Thyroid gland (tissue), 4 donors: Measurements from ENCODE around the gene GPR3. TPM values are rescaled to one million over a fixed set of nuclear protein-coding genes. Genes with fewer than 3 reads are reported as not detected.

Source experiments
- DNase-seq, 2 donors: peaks; one replicate each; pipeline ENCODE4 v3.0.0-alpha.2; 2019
- H3K27ac ChIP-seq, 3 donors: fragments of 200-600 bp; sonication (generic); 1 replicate in 2 of 3; 2 replicates in 1 of 3; pipeline ENCODE4 v1.5.1; 2016 to 2019; ENCODE audit warnings: mild to moderate bottlenecking in 1 of 3, moderate library complexity in 1 of 3
- H3K27me3 ChIP-seq: fragments of 200-600 bp; sonication (generic); one replicate; pipeline ENCODE4 v1.5.1; 2019
- H3K36me3 ChIP-seq, 2 donors: fragments of 200-600 bp; sonication (generic); one replicate each; pipeline ENCODE4 v1.5.1; 2016 to 2019
- H3K4me1 ChIP-seq, 2 donors: fragments of 200-600 bp; sonication (generic); one replicate each; pipeline ENCODE4 v1.5.1; 2017 to 2019
- H3K4me3 ChIP-seq, 3 donors: fragments of 200-600 bp; sonication (generic); replicated peaks in 1 of 3; 1 replicate in 2 of 3; 2 replicates in 1 of 3; pipeline ENCODE4 v1.5.1; 2016; ENCODE audit warnings: mild to moderate bottlenecking in 1 of 3
- H3K9me3 ChIP-seq: fragments of 200-600 bp; sonication (generic); one replicate; pipeline ENCODE4 v1.5.1; 2017
- POLR2A ChIP-seq, 2 donors: fragments of 450-650 bp; IDR thresholded peaks; one replicate each; pipeline ENCODE4 v1.6.1; 2017; ENCODE audit warnings: antibody characterized with exemption in 2 of 2, mild to moderate bottlenecking in 2 of 2, moderate library complexity in 1 of 2
- WGBS, 2 donors: methylation state at CpG; one replicate each; pipeline ENCODE4 v1.1.5; 2017; 5-methylcytosine and 5-hydroxymethylcytosine counted together
- intact Hi-C: fragments of 100-400 bp; cut with DNase I; formaldehyde crosslinking; loops from one replicate; pipeline ENCODE4 v1.15.1; 2023
- total RNA-seq, 4 donors: library from RNA; depleted of rRNA; stranded (reverse); fragments of >200 nt; gene quantifications; one replicate each; pipeline ENCODE4 v1.2.3, GENCODE V29; 2016
- TF ChIP-seq, protein P1 (sequence below), 6 experiments: fragments of 200-600 bp in 3 of 6; fragments of 450-650 bp in 3 of 6; sonication (generic) in 3 of 6; IDR thresholded peaks; one replicate each; pipeline ENCODE4 v1.5.1; 2016 to 2019; ENCODE audit warnings: antibody characterized with exemption in 6 of 6, mild to moderate bottlenecking in 2 of 6, inconsistent platforms in 1 of 6, moderate library complexity in 1 of 6

Gene GPR3
- total RNA-seq, 4 donors from 2014 or later = 0.11 to 2.1 (median 0.60) TPM

GRCh38 chr1:27398405-27399149, 6.2 kb downstream of the GPR3 start:
- Histone ChIP-seq H3K27me3 (no peaks in the 10 kb centered on the region), H3K36me3 (no peaks in the 10 kb centered on the region), H3K4me1 (peaks cover 23 to 26% of the 10 kb centered on the region in 2 donors), H3K9me3 (no peaks in the 10 kb centered on the region), H3K4me3 (no peak overlapping the region), H3K27ac (no peak overlapping the region)
- 75 to 82% methylated on average over 1 to 3 of the region's 4 CpGs for WGBS, 2 donors
- TF ChIP-seq, protein P1, sequence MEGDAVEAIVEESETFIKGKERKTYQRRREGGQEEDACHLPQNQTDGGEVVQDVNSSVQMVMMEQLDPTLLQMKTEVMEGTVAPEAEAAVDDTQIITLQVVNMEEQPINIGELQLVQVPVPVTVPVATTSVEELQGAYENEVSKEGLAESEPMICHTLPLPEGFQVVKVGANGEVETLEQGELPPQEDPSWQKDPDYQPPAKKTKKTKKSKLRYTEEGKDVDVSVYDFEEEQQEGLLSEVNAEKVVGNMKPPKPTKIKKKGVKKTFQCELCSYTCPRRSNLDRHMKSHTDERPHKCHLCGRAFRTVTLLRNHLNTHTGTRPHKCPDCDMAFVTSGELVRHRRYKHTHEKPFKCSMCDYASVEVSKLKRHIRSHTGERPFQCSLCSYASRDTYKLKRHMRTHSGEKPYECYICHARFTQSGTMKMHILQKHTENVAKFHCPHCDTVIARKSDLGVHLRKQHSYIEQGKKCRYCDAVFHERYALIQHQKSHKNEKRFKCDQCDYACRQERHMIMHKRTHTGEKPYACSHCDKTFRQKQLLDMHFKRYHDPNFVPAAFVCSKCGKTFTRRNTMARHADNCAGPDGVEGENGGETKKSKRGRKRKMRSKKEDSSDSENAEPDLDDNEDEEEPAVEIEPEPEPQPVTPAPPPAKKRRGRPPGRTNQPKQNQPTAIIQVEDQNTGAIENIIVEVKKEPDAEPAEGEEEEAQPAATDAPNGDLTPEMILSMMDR (IDR thresholded peaks at IDR 0.05) = no peak
- no peak for TF ChIP-seq POLR2A (IDR thresholded peaks at IDR 0.05)
- intact Hi-C loops = loop anchor here (10.0 kb wide), 1 partner anchor 294 kb away; no protein-coding TSS in a partner anchor
- no peak for DNase-seq

DNA sequence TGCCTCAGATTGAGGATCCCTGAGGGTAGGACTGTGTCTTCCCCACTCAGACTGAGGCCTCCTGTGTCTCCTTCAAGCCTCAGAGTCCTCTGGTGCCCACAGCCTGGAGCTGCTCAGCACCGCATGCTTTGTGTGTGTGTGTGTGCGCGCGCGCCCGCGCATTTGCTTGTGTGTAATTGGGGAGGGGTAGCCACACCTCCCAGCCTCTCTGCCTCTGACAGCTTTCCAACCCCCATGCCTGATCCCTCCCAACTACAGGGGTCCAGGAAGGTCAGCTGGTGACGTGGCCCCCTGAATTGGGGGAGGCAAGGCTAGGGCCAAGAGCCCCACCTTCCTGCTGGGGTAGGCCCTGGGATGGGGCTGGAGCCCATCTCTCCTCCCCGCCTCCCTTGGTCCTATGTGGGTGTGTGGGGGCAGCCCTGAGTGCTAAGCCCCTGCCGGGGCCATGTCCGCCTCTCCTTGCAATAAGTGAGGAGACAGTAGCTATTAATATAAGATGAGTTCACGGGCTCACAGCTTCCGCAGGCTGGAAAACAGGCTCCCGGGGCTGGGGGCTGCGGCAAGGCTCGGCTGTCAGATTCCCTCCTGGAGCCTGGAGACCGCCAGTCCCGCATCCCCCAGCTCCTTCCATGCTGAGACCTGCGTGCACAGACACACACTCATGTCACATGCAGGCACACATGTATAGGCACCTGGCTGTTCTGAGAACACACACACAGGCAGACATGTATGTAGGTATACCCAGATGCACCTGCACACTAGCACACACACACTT, 7.0 kb downstream of the GPR3 start:
- DNase-seq = no peak
- no peak overlapping the region for H3K27ac ChIP-seq
- H3K4me1 ChIP-seq = peaks cover 25 to 33% of the 10 kb centered on the region in 2 donors
- no peaks in the 10 kb centered on the region for H3K36me3 ChIP-seq
- no peaks in the 10 kb centered on the region for H3K9me3 ChIP-seq
- no peak overlapping the region for H3K4me3 ChIP-seq
- no peak for TF ChIP-seq POLR2A (IDR thresholded peaks at IDR 0.05)
- TF ChIP-seq, protein P1 (IDR thresholded peaks at IDR 0.05) = no peak
- H3K27me3 ChIP-seq = no peaks in the 10 kb centered on the region
- intact Hi-C loops = loop anchor here (5.0 to 10.0 kb wide), 3 partner anchors 208 to 295 kb away; no protein-coding TSS in a partner anchor
- whole genome bisulfite sequencing, 2 donors = 56 to 65% methylated on average over 10 to 19 of the region's 19 CpGs

- no peaks in the 10 kb centered on the region for H3K36me3 ChIP-seq
- H3K27ac ChIP-seq = no peak overlapping the region
- no peak for DNase-seq
- no peaks in the 10 kb centered on the region for H3K9me3 ChIP-seq
- no peaks in the 10 kb centered on the region for H3K27me3 ChIP-seq
- H3K4me3 ChIP-seq = no peak overlapping the region
- WGBS, 2 donors = 44 to 50% methylated on average over 11 to 13 of the region's 13 CpGs
- H3K4me1 ChIP-seq = peaks cover 20 to 37% of the 10 kb centered on the region in 2 donors
- intact Hi-C loops = loop anchor here (5.0 kb wide), 2 partner anchors 207 to 262 kb away; no protein-coding TSS in a partner anchor
- no peak for TF ChIP-seq POLR2A (IDR thresholded peaks at IDR 0.05)
- TF ChIP-seq, protein P1 (IDR thresholded peaks at IDR 0.05) = no peak
These were observed 7.9 kb downstream of the GPR3 start for GRCh38 chr1:27400082-27400962.

DNA sequence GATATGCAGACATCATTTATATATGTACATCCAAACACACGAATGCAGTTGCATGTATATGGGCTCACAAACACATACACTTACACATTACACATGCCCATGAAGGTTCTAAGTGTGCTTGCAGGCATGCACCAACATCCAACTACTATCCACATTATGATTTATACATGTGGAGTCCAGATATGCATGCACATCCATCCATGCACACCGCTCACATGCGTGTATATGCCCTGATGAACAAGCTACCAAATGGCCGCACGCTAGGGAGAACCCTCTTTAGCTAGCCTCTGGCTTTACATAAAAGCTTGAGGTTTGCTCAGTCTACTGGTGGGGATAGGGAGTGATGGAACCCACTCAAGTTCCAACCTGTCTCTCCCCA, 8.5 kb downstream of the GPR3 start:
- DNase-seq = no peak

More for the DNA sequence above, 8.5 kb downstream of the GPR3 start:
- Histone ChIP-seq H3K27ac (no peak overlapping the region), H3K36me3 (no peaks in the 10 kb centered on the region), H3K9me3 (no peaks in the 10 kb centered on the region), H3K27me3 (no peaks in the 10 kb centered on the region), H3K4me3 (no peak overlapping the region), H3K4me1 (peaks cover 20 to 39% of the 10 kb centered on the region in 2 donors)
- TF ChIP-seq, protein P1 (IDR thresholded peaks at IDR 0.05) = no peak
- TF ChIP-seq POLR2A (IDR thresholded peaks at IDR 0.05) = no peak
- intact Hi-C loops = loop anchor here (5.0 kb wide), 2 partner anchors 206 to 261 kb away; no protein-coding TSS in a partner anchor
- 93 to 95% methylated on average over 5 of the region's 5 CpGs for WGBS, 2 donors
